ENCODE results near the gene PCDH7.

DNA sequence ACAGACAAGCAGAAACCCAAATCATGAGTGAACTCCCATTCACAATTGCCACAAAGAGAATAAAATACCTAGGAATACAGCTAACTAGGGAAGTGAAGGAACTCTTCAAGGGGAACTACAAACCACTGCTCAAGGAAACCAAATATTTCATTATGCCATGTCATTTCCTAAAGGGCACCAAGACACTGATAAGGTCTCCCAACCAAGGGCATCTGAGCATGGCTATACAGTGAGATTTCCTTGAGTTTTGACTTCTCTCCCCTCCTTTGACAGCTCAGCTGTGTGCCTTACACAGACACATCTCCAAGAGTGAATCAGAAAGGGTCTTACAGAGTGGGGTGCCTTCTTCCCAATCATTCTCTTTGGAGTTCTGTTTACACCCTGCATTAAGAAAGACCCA is 40.4 kb downstream of the PCDH7 start:
- TF ChIP-seq, protein P1, sequence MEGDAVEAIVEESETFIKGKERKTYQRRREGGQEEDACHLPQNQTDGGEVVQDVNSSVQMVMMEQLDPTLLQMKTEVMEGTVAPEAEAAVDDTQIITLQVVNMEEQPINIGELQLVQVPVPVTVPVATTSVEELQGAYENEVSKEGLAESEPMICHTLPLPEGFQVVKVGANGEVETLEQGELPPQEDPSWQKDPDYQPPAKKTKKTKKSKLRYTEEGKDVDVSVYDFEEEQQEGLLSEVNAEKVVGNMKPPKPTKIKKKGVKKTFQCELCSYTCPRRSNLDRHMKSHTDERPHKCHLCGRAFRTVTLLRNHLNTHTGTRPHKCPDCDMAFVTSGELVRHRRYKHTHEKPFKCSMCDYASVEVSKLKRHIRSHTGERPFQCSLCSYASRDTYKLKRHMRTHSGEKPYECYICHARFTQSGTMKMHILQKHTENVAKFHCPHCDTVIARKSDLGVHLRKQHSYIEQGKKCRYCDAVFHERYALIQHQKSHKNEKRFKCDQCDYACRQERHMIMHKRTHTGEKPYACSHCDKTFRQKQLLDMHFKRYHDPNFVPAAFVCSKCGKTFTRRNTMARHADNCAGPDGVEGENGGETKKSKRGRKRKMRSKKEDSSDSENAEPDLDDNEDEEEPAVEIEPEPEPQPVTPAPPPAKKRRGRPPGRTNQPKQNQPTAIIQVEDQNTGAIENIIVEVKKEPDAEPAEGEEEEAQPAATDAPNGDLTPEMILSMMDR (IDR thresholded peaks at IDR 0.05): no peak
- TF ChIP-seq POLR2A (IDR thresholded peaks at IDR 0.05): no peak

Data from heart left ventricle (tissue), 13 donors.